ENCODE data around the gene GLE1.

Gene GLE1

GRCh38 chr9:128512820-128513219 is 8.3 kb downstream of the GLE1 start:
- H3K4me1 Mint-ChIP-seq (ENCODE audit: low read depth): peaks cover 18% of the 10 kb centered on the region
- H3K27me3 Mint-ChIP-seq: no peaks in the 10 kb centered on the region
- no peak overlapping the region for H3K4me3 Mint-ChIP-seq
- H3K27ac Mint-ChIP-seq: no peak overlapping the region
- no peaks in the 10 kb centered on the region for H3K9me3 Mint-ChIP-seq (ENCODE audit: low read depth)
- peaks cover 11% of the 10 kb centered on the region for H3K36me3 Mint-ChIP-seq

- Mint-ChIP-seq H3K4me3 (no peak overlapping the region), H3K9me3 (ENCODE audit: low read depth) (no peaks in the 10 kb centered on the region), H3K27ac (no peak overlapping the region), H3K36me3 (peaks cover 12% of the 10 kb centered on the region), H3K4me1 (ENCODE audit: low read depth) (peaks cover 3% of the 10 kb centered on the region), H3K27me3 (no peaks in the 10 kb centered on the region)
These were observed 17.4 kb downstream of the GLE1 start for GRCh38 chr9:128521956-128522355.

- Mint-ChIP-seq H3K4me1 (ENCODE audit: low read depth) (peaks cover 3% of the 10 kb centered on the region), H3K9me3 (ENCODE audit: low read depth) (no peaks in the 10 kb centered on the region), H3K27ac (no peak overlapping the region), H3K36me3 (peaks cover 9% of the 10 kb centered on the region), H3K27me3 (no peaks in the 10 kb centered on the region), H3K4me3 (no peak overlapping the region)
These were observed 18.8 kb downstream of the GLE1 start for GRCh38 chr9:128523199-128523925.

- Mint-ChIP-seq H3K4me1 (ENCODE audit: low read depth) (peaks cover 3% of the 10 kb centered on the region), H3K9me3 (ENCODE audit: low read depth) (no peaks in the 10 kb centered on the region), H3K27ac (no peak overlapping the region), H3K36me3 (peaks cover 6% of the 10 kb centered on the region), H3K4me3 (no peak overlapping the region), H3K27me3 (no peaks in the 10 kb centered on the region)
These were observed 22.2 kb downstream of the GLE1 start for GRCh38 chr9:128526720-128527119.

- H3K4me3 Mint-ChIP-seq: no peak overlapping the region
- no peaks in the 10 kb centered on the region for H3K4me1 Mint-ChIP-seq (ENCODE audit: low read depth)
- no peak overlapping the region for H3K27ac Mint-ChIP-seq
- no peaks in the 10 kb centered on the region for H3K9me3 Mint-ChIP-seq (ENCODE audit: low read depth)
- H3K27me3 Mint-ChIP-seq: no peaks in the 10 kb centered on the region
- H3K36me3 Mint-ChIP-seq: peaks cover 7% of the 10 kb centered on the region
These were observed 24.1 kb downstream of the GLE1 start for GRCh38 chr9:128528445-128529160.

- H3K27ac Mint-ChIP-seq: no peak overlapping the region
- H3K4me1 Mint-ChIP-seq (ENCODE audit: low read depth): no peaks in the 10 kb centered on the region
- no peaks in the 10 kb centered on the region for H3K9me3 Mint-ChIP-seq (ENCODE audit: low read depth)
- H3K4me3 Mint-ChIP-seq: no peak overlapping the region
- peaks cover 7% of the 10 kb centered on the region for H3K36me3 Mint-ChIP-seq
- H3K27me3 Mint-ChIP-seq: no peaks in the 10 kb centered on the region
These were observed 24.7 kb downstream of the GLE1 start for GRCh38 chr9:128529191-128529590.

- Mint-ChIP-seq H3K27me3 (no peaks in the 10 kb centered on the region), H3K9me3 (ENCODE audit: low read depth) (no peaks in the 10 kb centered on the region)
These were observed 28.1 kb downstream of the GLE1 start for GRCh38 chr9:128532581-128532980.

GRCh38 chr9:128540634-128541360 is 36.3 kb downstream of the GLE1 start:
- no peaks in the 10 kb centered on the region for H3K27me3 Mint-ChIP-seq
- H3K27ac Mint-ChIP-seq: peak overlapping the region; percentile 43
- peaks cover 14% of the 10 kb centered on the region for H3K36me3 Mint-ChIP-seq
- H3K4me1 Mint-ChIP-seq (ENCODE audit: low read depth): peaks cover 2% of the 10 kb centered on the region
- H3K9me3 Mint-ChIP-seq (ENCODE audit: low read depth): no peaks in the 10 kb centered on the region
- no peak overlapping the region for H3K4me3 Mint-ChIP-seq

More at GRCh38 chr9:128532581-128532980, 28.1 kb downstream of the GLE1 start:
- Mint-ChIP-seq H3K4me1 (ENCODE audit: low read depth) (no peaks in the 10 kb centered on the region), H3K27ac (no peak overlapping the region), H3K36me3 (peaks cover 7% of the 10 kb centered on the region), H3K4me3 (no peak overlapping the region)

- Mint-ChIP-seq H3K4me1 (ENCODE audit: low read depth) (peaks cover 19% of the 10 kb centered on the region), H3K27me3 (no peaks in the 10 kb centered on the region), H3K27ac (no peak overlapping the region), H3K9me3 (ENCODE audit: low read depth) (no peaks in the 10 kb centered on the region), H3K36me3 (peaks cover 5% of the 10 kb centered on the region), H3K4me3 (no peak overlapping the region)
These were observed 42.0 kb downstream of the GLE1 start for GRCh38 chr9:128546504-128546903.

- no peaks in the 10 kb centered on the region for H3K9me3 Mint-ChIP-seq (ENCODE audit: low read depth)
- H3K36me3 Mint-ChIP-seq: no peaks in the 10 kb centered on the region
- peaks cover 25% of the 10 kb centered on the region for H3K4me1 Mint-ChIP-seq (ENCODE audit: low read depth)
- no peak overlapping the region for H3K27ac Mint-ChIP-seq
- no peaks in the 10 kb centered on the region for H3K27me3 Mint-ChIP-seq
- no peak overlapping the region for H3K4me3 Mint-ChIP-seq
These were observed 44.4 kb downstream of the GLE1 start for GRCh38 chr9:128548876-128549275.

GRCh38 chr9:128550226-128550625 is 45.7 kb downstream of the GLE1 start:
- H3K27ac Mint-ChIP-seq: peak overlapping the region; percentile 43
- H3K4me3 Mint-ChIP-seq: peak overlapping the region; percentile 66
- no peaks in the 10 kb centered on the region for H3K9me3 Mint-ChIP-seq (ENCODE audit: low read depth)
- H3K27me3 Mint-ChIP-seq: no peaks in the 10 kb centered on the region
- no peaks in the 10 kb centered on the region for H3K36me3 Mint-ChIP-seq
- peaks cover 25% of the 10 kb centered on the region for H3K4me1 Mint-ChIP-seq (ENCODE audit: low read depth)

GRCh38 chr9:128550770-128551656 is 46.5 kb downstream of the GLE1 start:
- Mint-ChIP-seq H3K9me3 (ENCODE audit: low read depth) (no peaks in the 10 kb centered on the region), H3K36me3 (no peaks in the 10 kb centered on the region), H3K27ac (peak overlapping the region; percentile 72), H3K27me3 (no peaks in the 10 kb centered on the region), H3K4me1 (ENCODE audit: low read depth) (peaks cover 25% of the 10 kb centered on the region), H3K4me3 (peak overlapping the region; percentile 86)

GRCh38 chr9:128551657-128552152 is 47.2 kb downstream of the GLE1 start:
- H3K36me3 Mint-ChIP-seq: no peaks in the 10 kb centered on the region
- H3K4me1 Mint-ChIP-seq (ENCODE audit: low read depth): peaks cover 25% of the 10 kb centered on the region
- H3K27me3 Mint-ChIP-seq: no peaks in the 10 kb centered on the region
- H3K27ac Mint-ChIP-seq: peak overlapping the region; percentile 72
- H3K4me3 Mint-ChIP-seq: peak overlapping the region; percentile 86
- H3K9me3 Mint-ChIP-seq (ENCODE audit: low read depth): no peaks in the 10 kb centered on the region

- Mint-ChIP-seq H3K4me3 (peak within 1 kb of the TSS; percentile 86), H3K36me3 (no peaks in the 10 kb centered on the region), H3K4me1 (ENCODE audit: low read depth) (peaks cover 25% of the 10 kb centered on the region), H3K27me3 (no peaks in the 10 kb centered on the region), H3K9me3 (ENCODE audit: low read depth) (no peaks in the 10 kb centered on the region), H3K27ac (peak within 1 kb of the TSS; percentile 72)
These were observed 47.7 kb downstream of the GLE1 start, which contains the start of gene SPTAN1 for GRCh38 chr9:128552153-128552743. SPTAN1 (plus strand) TSS chr9:128552587; CDS start chr9:128566741, 14,154 bp downstream.

Data from activated naive CD8-positive, alpha-beta T cell (primary cell).